ENCODE measurements around the gene PCDHGA9. TPM values are rescaled to one million over a fixed set of nuclear protein-coding genes. Genes with fewer than 3 reads are reported as not detected.
A peak's percentile ranks its signal among the peaks of the same experiment; 100 is the strongest.
"Not testable (repeated sequence)": the region's sequence is repeated elsewhere in the genome, so short reads cannot be mapped to it uniquely, and the experiment has no call there.

Gene PCDHGA9
- polyA plus RNA-seq, 1 donor from 2014 or later, result 0.11 TPM

DNA sequence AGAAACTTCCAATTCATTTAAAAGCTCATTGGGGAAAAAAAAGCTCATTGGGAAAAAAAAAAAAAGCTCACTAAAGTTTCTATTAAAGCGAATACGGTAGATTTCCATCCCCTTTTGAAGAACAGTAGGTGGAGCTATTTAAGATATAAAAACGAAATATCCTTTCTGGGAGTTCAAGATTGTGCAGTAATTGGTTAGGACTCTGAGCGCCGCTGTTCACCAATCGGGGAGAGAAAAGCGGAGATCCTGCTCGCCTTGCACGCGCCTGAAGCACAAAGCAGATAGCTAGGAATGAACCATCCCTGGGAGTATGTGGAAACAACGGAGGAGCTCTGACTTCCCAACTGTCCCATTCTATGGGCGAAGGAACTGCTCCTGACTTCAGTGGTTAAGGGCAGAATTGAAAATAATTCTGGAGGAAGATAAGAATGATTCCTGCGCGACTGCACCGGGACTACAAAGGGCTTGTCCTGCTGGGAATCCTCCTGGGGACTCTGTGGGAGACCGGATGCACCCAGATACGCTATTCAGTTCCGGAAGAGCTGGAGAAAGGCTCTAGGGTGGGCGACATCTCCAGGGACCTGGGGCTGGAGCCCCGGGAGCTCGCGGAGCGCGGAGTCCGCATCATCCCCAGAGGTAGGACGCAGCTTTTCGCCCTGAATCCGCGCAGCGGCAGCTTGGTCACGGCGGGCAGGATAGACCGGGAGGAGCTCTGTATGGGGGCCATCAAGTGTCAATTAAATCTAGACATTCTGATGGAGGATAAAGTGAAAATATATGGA, 27.9 kb downstream of the PCDHGA9 start, which contains the start of gene PCDHGA12:
TSS of gene PCDHGA12 (plus strand) at position 176 of the 782 bp plus-strand sequence. CDS start at position 429, 253 bp downstream.
- peaks cover 23% of the 10 kb centered on the region for H3K79me2 ChIP-seq (replicated peaks; ENCODE audit: insufficient read depth, low read length)
- no peak within 1 kb of the TSS for H3K9ac ChIP-seq (ENCODE audit: low read length)
- H3K27ac ChIP-seq (ENCODE audit: low read length), result no peak within 1 kb of the TSS
- H2AFZ ChIP-seq (ENCODE audit: low read depth, low read length), result no peak within 1 kb of the TSS
- peaks cover 50% of the 10 kb centered on the region for H3K36me3 ChIP-seq (ENCODE audit: insufficient read depth, low read length)
- H3F3A ChIP-seq (ENCODE audit: insufficient read depth, low read length, poor library complexity, severe bottlenecking), result no peaks in the 10 kb centered on the region
- peaks cover 68% of the 10 kb centered on the region for H3K9me3 ChIP-seq (ENCODE audit: low read length)
- TF ChIP-seq SMC3 (conservative IDR thresholded peaks at IDR 0.05; ENCODE audit: poor library complexity) (no peak), RAD21 (conservative IDR thresholded peaks at IDR 0.05) (no peak)
- TF ChIP-seq, protein P1, sequence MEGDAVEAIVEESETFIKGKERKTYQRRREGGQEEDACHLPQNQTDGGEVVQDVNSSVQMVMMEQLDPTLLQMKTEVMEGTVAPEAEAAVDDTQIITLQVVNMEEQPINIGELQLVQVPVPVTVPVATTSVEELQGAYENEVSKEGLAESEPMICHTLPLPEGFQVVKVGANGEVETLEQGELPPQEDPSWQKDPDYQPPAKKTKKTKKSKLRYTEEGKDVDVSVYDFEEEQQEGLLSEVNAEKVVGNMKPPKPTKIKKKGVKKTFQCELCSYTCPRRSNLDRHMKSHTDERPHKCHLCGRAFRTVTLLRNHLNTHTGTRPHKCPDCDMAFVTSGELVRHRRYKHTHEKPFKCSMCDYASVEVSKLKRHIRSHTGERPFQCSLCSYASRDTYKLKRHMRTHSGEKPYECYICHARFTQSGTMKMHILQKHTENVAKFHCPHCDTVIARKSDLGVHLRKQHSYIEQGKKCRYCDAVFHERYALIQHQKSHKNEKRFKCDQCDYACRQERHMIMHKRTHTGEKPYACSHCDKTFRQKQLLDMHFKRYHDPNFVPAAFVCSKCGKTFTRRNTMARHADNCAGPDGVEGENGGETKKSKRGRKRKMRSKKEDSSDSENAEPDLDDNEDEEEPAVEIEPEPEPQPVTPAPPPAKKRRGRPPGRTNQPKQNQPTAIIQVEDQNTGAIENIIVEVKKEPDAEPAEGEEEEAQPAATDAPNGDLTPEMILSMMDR (IDR thresholded peaks at IDR 0.05; ENCODE audit: poor library complexity, severe bottlenecking), result no peak
- H4K20me1 ChIP-seq (ENCODE audit: insufficient read depth), result no peaks in the 10 kb centered on the region
- H3K27me3 ChIP-seq (ENCODE audit: insufficient read depth, low read depth, low read length), result no peaks in the 10 kb centered on the region
- peak within 1 kb of the TSS; percentile 13 for H3K4me3 ChIP-seq (ENCODE audit: low read length)
- H3K9me2 ChIP-seq (ENCODE audit: insufficient read depth, low read length), result no peaks in the 10 kb centered on the region
- no peak within 1 kb of the TSS for H3K4me2 ChIP-seq (ENCODE audit: low read length)

DNA sequence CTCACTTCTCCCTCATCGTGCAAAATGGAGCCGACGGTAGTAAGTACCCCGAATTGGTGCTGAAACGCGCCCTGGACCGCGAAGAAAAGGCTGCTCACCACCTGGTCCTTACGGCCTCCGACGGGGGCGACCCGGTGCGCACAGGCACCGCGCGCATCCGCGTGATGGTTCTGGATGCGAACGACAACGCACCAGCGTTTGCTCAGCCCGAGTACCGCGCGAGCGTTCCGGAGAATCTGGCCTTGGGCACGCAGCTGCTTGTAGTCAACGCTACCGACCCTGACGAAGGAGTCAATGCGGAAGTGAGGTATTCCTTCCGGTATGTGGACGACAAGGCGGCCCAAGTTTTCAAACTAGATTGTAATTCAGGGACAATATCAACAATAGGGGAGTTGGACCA, 28.7 kb downstream of the PCDHGA9 start:
- no peak overlapping the region for H3K27ac ChIP-seq (ENCODE audit: low read length)
- H3F3A ChIP-seq (ENCODE audit: insufficient read depth, low read length, poor library complexity, severe bottlenecking), result no peaks in the 10 kb centered on the region
- H2AFZ ChIP-seq (ENCODE audit: low read depth, low read length), result no peak overlapping the region
- H3K9me3 ChIP-seq (ENCODE audit: low read length), result peaks cover 65% of the 10 kb centered on the region
- no peaks in the 10 kb centered on the region for H4K20me1 ChIP-seq (ENCODE audit: insufficient read depth)
- H3K4me3 ChIP-seq (ENCODE audit: low read length), result peak overlapping the region; percentile 13
- peaks cover 27% of the 10 kb centered on the region for H3K79me2 ChIP-seq (replicated peaks; ENCODE audit: insufficient read depth, low read length)
- H3K27me3 ChIP-seq (ENCODE audit: insufficient read depth, low read depth, low read length), result no peaks in the 10 kb centered on the region
- TF ChIP-seq, protein P1 (IDR thresholded peaks at IDR 0.05; ENCODE audit: poor library complexity, severe bottlenecking), result no peak
- TF ChIP-seq TAF1 (IDR thresholded peaks at IDR 0.05; ENCODE audit: low read depth) (no peak), SMC3 (conservative IDR thresholded peaks at IDR 0.05; ENCODE audit: poor library complexity) (no peak), EZH2 (IDR thresholded peaks at IDR 0.05; ENCODE audit: borderline replicate concordance, insufficient read depth, low read length, poor library complexity, severe bottlenecking) (no peak), MXI1 (conservative IDR thresholded peaks at IDR 0.05; ENCODE audit: poor library complexity, severe bottlenecking) (no peak), POLR2AphosphoS5 (IDR thresholded peaks at IDR 0.05) (no peak), RAD21 (conservative IDR thresholded peaks at IDR 0.05) (no peak), EP300 (conservative IDR thresholded peaks at IDR 0.05; ENCODE audit: poor library complexity, severe bottlenecking) (no peak)
- TF ChIP-seq, protein P2, sequence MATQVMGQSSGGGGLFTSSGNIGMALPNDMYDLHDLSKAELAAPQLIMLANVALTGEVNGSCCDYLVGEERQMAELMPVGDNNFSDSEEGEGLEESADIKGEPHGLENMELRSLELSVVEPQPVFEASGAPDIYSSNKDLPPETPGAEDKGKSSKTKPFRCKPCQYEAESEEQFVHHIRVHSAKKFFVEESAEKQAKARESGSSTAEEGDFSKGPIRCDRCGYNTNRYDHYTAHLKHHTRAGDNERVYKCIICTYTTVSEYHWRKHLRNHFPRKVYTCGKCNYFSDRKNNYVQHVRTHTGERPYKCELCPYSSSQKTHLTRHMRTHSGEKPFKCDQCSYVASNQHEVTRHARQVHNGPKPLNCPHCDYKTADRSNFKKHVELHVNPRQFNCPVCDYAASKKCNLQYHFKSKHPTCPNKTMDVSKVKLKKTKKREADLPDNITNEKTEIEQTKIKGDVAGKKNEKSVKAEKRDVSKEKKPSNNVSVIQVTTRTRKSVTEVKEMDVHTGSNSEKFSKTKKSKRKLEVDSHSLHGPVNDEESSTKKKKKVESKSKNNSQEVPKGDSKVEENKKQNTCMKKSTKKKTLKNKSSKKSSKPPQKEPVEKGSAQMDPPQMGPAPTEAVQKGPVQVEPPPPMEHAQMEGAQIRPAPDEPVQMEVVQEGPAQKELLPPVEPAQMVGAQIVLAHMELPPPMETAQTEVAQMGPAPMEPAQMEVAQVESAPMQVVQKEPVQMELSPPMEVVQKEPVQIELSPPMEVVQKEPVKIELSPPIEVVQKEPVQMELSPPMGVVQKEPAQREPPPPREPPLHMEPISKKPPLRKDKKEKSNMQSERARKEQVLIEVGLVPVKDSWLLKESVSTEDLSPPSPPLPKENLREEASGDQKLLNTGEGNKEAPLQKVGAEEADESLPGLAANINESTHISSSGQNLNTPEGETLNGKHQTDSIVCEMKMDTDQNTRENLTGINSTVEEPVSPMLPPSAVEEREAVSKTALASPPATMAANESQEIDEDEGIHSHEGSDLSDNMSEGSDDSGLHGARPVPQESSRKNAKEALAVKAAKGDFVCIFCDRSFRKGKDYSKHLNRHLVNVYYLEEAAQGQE (IDR thresholded peaks at IDR 0.05; ENCODE audit: borderline replicate concordance), result no peak
- no peak overlapping the region for H3K9ac ChIP-seq (ENCODE audit: low read length)
- H3K36me3 ChIP-seq (ENCODE audit: insufficient read depth, low read length), result peaks cover 43% of the 10 kb centered on the region
- H3K9me2 ChIP-seq (ENCODE audit: insufficient read depth, low read length), result no peaks in the 10 kb centered on the region
- H3K4me2 ChIP-seq (ENCODE audit: low read length), result no peak overlapping the region

DNA sequence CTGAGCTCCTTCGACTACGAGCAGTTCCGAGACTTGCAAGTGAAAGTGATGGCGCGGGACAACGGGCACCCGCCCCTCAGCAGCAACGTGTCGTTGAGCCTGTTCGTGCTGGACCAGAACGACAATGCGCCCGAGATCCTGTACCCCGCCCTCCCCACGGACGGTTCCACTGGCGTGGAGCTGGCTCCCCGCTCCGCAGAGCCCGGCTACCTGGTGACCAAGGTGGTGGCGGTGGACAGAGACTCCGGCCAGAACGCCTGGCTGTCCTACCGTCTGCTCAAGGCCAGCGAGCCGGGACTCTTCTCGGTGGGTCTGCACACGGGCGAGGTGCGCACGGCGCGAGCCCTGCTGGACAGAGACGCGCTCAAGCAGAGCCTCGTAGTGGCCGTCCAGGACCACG, 29.7 kb downstream of the PCDHGA9 start:
- peaks cover 33% of the 10 kb centered on the region for H3K36me3 ChIP-seq (ENCODE audit: insufficient read depth, low read length)

DNA sequence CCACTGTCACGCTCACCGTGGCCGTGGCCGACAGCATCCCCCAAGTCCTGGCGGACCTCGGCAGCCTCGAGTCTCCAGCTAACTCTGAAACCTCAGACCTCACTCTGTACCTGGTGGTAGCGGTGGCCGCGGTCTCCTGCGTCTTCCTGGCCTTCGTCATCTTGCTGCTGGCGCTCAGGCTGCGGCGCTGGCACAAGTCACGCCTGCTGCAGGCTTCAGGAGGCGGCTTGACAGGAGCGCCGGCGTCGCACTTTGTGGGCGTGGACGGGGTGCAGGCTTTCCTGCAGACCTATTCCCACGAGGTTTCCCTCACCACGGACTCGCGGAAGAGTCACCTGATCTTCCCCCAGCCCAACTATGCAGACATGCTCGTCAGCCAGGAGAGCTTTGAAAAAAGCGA, 30.1 kb downstream of the PCDHGA9 start:
- H4K20me1 ChIP-seq (ENCODE audit: insufficient read depth); H3K4me3 ChIP-seq (ENCODE audit: low read length); H3K9me2 ChIP-seq (ENCODE audit: insufficient read depth, low read length); H3K27me3 ChIP-seq (ENCODE audit: insufficient read depth, low read depth, low read length); H3K9ac ChIP-seq (ENCODE audit: low read length); H3K4me2 ChIP-seq (ENCODE audit: low read length); H3K27ac ChIP-seq (ENCODE audit: low read length); H2AFZ ChIP-seq (ENCODE audit: low read depth, low read length); H3F3A ChIP-seq (ENCODE audit: insufficient read depth, low read length, poor library complexity, severe bottlenecking): not testable (repeated sequence)
- peaks cover 28% of the 10 kb centered on the region for H3K36me3 ChIP-seq (ENCODE audit: insufficient read depth, low read length)
- peaks cover 22% of the 10 kb centered on the region for H3K79me2 ChIP-seq (replicated peaks; ENCODE audit: insufficient read depth, low read length)
- peaks cover 55% of the 10 kb centered on the region for H3K9me3 ChIP-seq (ENCODE audit: low read length)

More for the DNA sequence above, 29.7 kb downstream of the PCDHGA9 start:
- H3K4me3 ChIP-seq (ENCODE audit: low read length); H2AFZ ChIP-seq (ENCODE audit: low read depth, low read length); H3K9me2 ChIP-seq (ENCODE audit: insufficient read depth, low read length); H3K9ac ChIP-seq (ENCODE audit: low read length); H3K4me2 ChIP-seq (ENCODE audit: low read length); H3F3A ChIP-seq (ENCODE audit: insufficient read depth, low read length, poor library complexity, severe bottlenecking); H4K20me1 ChIP-seq (ENCODE audit: insufficient read depth); H3K27me3 ChIP-seq (ENCODE audit: insufficient read depth, low read depth, low read length); H3K27ac ChIP-seq (ENCODE audit: low read length): not testable (repeated sequence)
- Histone ChIP-seq H3K9me3 (ENCODE audit: low read length) (peaks cover 60% of the 10 kb centered on the region), H3K79me2 (replicated peaks; ENCODE audit: insufficient read depth, low read length) (peaks cover 24% of the 10 kb centered on the region)
